Fibroblast of skin of back (primary cell): ENCODE results near the gene KLHL17.
"Not testable (repeated sequence)": the region's sequence is repeated elsewhere in the genome, so short reads cannot be mapped to it uniquely, and the experiment has no call there.

Source experiments
- DNase-seq: peaks from one replicate; pipeline ENCODE4 v3.0.0-alpha.2; 2013

The KLHL17 gene

GRCh38 chr1:1003618-1004419, 43.4 kb downstream of the KLHL17 start:
- no peak for DNase-seq

GRCh38 chr1:1004420-1004779, 44.0 kb downstream of the KLHL17 start:
- DNase-seq = no peak

GRCh38 chr1:1004780-1005697, 44.7 kb downstream of the KLHL17 start:
- DNase-seq = peak; percentile 72

- DNase-seq = no peak
Measured at GRCh38 chr1:1005774-1006304, 45.5 kb downstream of the KLHL17 start.

GRCh38 chr1:1006305-1007159, 46.1 kb downstream of the KLHL17 start:
- no peak for DNase-seq

GRCh38 chr1:1010131-1010530, 49.7 kb downstream of the KLHL17 start:
- not testable (repeated sequence) for DNase-seq

GRCh38 chr1:1011396-1011949, 51.1 kb downstream of the KLHL17 start:
- DNase-seq = no peak

- not testable (repeated sequence) for DNase-seq
Measured at GRCh38 chr1:1012736-1013104, 52.3 kb downstream of the KLHL17 start.

GRCh38 chr1:1013105-1013921, 52.9 kb downstream of the KLHL17 start, which contains the start of gene ISG15:
ISG15 (plus strand) TSS chr1:1013497; CDS start chr1:1013574, 77 bp downstream.
- peak; percentile 88 for DNase-seq

- peak; percentile 40 for DNase-seq
Measured at GRCh38 chr1:1013922-1014648, 53.7 kb downstream of the KLHL17 start.

- peak; percentile 30 for DNase-seq
Measured at GRCh38 chr1:1014799-1015681, 54.7 kb downstream of the KLHL17 start.
